Activated T-cell treated with anti-CD3 and anti-CD28 coated beads, Interleukin-2, amount 50 U/mL, for 4 hours (primary cell): ENCODE data around the gene TM4SF1. TPM values are rescaled to one million over a fixed set of nuclear protein-coding genes. Genes with fewer than 3 reads are reported as not detected.
"Not testable (repeated sequence)": the region's sequence is repeated elsewhere in the genome, so short reads cannot be mapped to it uniquely, and the experiment has no call there.

Source experiments
- ATAC-seq, 2 donors: fragments of 200-7000 bp; cut with Tn5 transposase; one replicate each; pipeline ENCODE4 v1.10.0; 2021
- DNase-seq: peaks from one replicate; pipeline ENCODE4 v3.0.0-alpha.2; 2020
- H3K27me3 Mint-ChIP-seq: one replicate; pipeline ENCODE4 v1.8.0; 2021; ENCODE audit warnings: low read depth, mixed read lengths
- H3K36me3 Mint-ChIP-seq: one replicate; pipeline ENCODE4 v1.8.0; 2022; ENCODE audit warnings: mixed read lengths; ENCODE audit not compliant: insufficient read depth
- H3K4me1 Mint-ChIP-seq: one replicate; pipeline ENCODE4 v1.8.0; 2021; ENCODE audit warnings: low read depth, mixed read lengths
- H3K4me3 Mint-ChIP-seq: one replicate; pipeline ENCODE4 v1.8.0; 2021; ENCODE audit warnings: mild to moderate bottlenecking, moderate library complexity, mixed read lengths
- H3K9me3 Mint-ChIP-seq: one replicate; pipeline ENCODE4 v1.8.0; 2021; ENCODE audit warnings: mixed read lengths
- total RNA-seq, 3 donors: library from RNA; stranded (reverse); gene quantifications; one replicate each; pipeline ENCODE4 v1.2.1, GENCODE V29; 2021

The TM4SF1 gene
- total RNA-seq, 3 donors from 2014 or later: 0.22 to 1.3 (median 0.37) TPM

DNA sequence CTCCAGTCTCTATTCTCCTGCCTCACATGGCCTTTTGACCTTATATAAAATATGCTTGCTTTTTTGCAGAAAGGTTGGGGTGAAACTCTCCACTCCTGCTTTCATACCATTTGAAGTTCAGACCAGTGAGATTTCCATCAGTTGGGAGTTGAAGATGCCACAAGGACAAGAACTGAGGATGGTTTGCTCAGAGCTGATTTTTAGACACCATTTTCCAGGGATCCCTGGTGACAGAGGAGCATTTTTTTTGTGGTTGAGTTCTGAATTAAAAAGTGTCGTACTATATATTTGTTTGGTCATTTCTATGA lies 8.8 kb upstream of the TM4SF1 start:
- Mint-ChIP-seq H3K36me3 (no peaks in the 10 kb centered on the region), H3K4me1 (no peaks in the 10 kb centered on the region), H3K4me3 (no peak overlapping the region), H3K9me3 (no peaks in the 10 kb centered on the region), H3K27me3 (no peaks in the 10 kb centered on the region)
- DNase-seq: no peak
- no peak for ATAC-seq

- Mint-ChIP-seq H3K27me3 (no peaks in the 10 kb centered on the region), H3K4me1 (no peaks in the 10 kb centered on the region), H3K36me3 (no peaks in the 10 kb centered on the region), H3K9me3 (no peaks in the 10 kb centered on the region), H3K4me3 (no peak overlapping the region)
- ATAC-seq: no peak
- DNase-seq: no peak
Observed at GRCh38 chr3:149385617-149386298, 8.3 kb upstream of the TM4SF1 start.

GRCh38 chr3:149384911-149385321 lies 7.5 kb upstream of the TM4SF1 start:
- ATAC-seq: no peak
- no peak for DNase-seq
- no peaks in the 10 kb centered on the region for H3K27me3 Mint-ChIP-seq
- H3K4me3 Mint-ChIP-seq: no peak overlapping the region
- H3K36me3 Mint-ChIP-seq: no peaks in the 10 kb centered on the region
- H3K9me3 Mint-ChIP-seq: no peaks in the 10 kb centered on the region
- H3K4me1 Mint-ChIP-seq: no peaks in the 10 kb centered on the region

DNA sequence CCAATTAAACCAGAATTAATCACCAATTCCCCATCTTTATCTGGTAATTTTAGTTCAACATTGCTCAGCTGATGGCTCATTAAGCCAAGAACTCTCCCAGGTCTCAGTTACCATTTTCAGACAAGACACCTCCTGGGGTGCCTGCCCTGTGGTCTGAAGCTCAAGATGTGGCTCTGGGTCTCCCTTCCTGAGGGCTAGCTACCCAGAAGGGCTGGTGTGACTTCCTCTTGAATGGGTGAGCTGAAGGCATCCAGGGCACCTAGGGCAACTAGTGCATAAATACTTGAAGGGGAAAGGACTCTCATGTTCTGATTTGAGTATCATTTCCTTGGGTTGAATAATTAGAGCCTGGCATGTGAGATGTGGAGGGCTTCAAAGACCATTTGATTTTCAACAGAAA lies 6.7 kb upstream of the TM4SF1 start:
- Mint-ChIP-seq H3K27me3 (no peaks in the 10 kb centered on the region), H3K4me3 (no peak overlapping the region), H3K36me3 (no peaks in the 10 kb centered on the region), H3K4me1 (no peaks in the 10 kb centered on the region), H3K9me3 (no peaks in the 10 kb centered on the region)
- ATAC-seq (no peak), DNase-seq (no peak)

- Mint-ChIP-seq H3K36me3 (no peaks in the 10 kb centered on the region), H3K4me1 (no peaks in the 10 kb centered on the region), H3K9me3 (no peaks in the 10 kb centered on the region), H3K4me3 (no peak overlapping the region), H3K27me3 (peaks cover 2% of the 10 kb centered on the region)
- DNase-seq (no peak), ATAC-seq (no peak)
Observed at GRCh38 chr3:149383703-149384102, 6.3 kb upstream of the TM4SF1 start.

- Mint-ChIP-seq H3K27me3 (peaks cover 5% of the 10 kb centered on the region), H3K36me3 (no peaks in the 10 kb centered on the region)
- DNase-seq: no peak
Observed at GRCh38 chr3:149382518-149382917, 5.1 kb upstream of the TM4SF1 start.

DNA sequence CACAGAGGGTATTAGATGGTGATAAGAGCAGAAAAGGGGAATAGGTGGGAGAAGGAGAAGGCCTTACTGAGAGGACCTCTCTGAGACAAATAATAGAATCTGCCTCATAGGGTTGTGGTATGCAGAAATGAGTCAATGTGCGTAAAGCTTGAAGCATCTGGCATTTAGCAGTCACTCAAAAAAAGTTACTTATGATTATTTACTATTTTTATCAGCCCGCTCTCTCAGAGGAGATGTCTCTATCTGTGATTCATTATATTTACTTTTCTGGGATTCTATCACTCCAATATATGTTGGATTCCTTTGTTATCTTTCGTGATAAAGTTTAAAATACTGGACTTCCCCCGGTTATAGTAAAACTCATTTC lies 4.6 kb upstream of the TM4SF1 start:
- H3K9me3 Mint-ChIP-seq: no peaks in the 10 kb centered on the region
- H3K4me1 Mint-ChIP-seq: no peaks in the 10 kb centered on the region

More at GRCh38 chr3:149382518-149382917, 5.1 kb upstream of the TM4SF1 start:
- no peak for ATAC-seq
- H3K4me3 Mint-ChIP-seq: no peak overlapping the region
- no peaks in the 10 kb centered on the region for H3K9me3 Mint-ChIP-seq
- H3K4me1 Mint-ChIP-seq: no peaks in the 10 kb centered on the region

DNA sequence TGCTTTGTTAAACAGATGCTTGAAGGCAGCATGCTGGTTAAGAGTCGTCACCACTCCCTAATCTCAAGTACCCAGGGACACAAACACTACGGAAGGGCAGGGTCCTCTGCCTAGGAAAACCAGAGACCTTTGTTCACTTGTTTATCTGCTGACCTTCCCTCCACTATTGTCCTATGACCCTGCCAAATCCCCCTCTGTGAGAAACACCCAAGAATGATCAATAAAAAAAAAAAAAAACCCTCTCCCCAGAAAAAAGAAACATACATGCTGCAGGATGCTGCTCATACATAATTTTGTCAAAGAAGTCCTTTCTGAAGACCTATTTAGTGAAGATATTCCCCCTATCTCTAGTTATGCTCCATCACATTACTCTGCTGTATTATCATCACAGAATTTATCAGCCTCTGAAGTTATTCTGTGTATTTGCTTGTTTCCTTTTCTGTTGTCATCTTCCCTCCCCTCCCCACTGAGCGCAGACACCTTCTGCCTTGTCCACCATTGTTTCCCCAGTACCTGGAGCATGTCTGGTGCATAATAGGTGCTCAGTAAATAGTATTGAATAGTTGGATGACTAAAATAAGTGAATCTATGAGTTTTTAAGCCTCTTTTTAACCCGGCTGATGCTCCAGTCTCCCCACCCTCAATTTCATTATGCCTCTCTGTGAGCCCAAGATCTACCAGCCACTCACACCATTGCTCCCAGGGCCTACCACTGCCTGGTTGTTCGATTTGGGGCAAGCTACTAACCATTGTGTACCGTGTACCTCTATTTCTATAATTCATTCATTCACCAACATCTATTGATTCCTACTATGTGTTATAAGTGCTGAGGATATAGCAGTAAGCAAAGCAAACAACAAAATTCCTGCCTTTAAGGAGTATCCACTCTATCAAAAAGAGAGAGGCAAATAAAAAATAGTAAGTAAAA lies 4.0 kb upstream of the TM4SF1 start:
- H3K4me1 Mint-ChIP-seq: no peaks in the 10 kb centered on the region

More for the DNA sequence above, 4.6 kb upstream of the TM4SF1 start:
- no peak for ATAC-seq
- Mint-ChIP-seq H3K27me3 (peaks cover 6% of the 10 kb centered on the region), H3K36me3 (no peaks in the 10 kb centered on the region), H3K4me3 (no peak overlapping the region)
- no peak for DNase-seq

GRCh38 chr3:149380220-149380619 lies 2.8 kb upstream of the TM4SF1 start:
- not testable (repeated sequence) for H3K9me3 Mint-ChIP-seq, ATAC-seq, H3K4me1 Mint-ChIP-seq, DNase-seq, H3K4me3 Mint-ChIP-seq, H3K36me3 Mint-ChIP-seq, H3K27me3 Mint-ChIP-seq

More for the DNA sequence above, 4.0 kb upstream of the TM4SF1 start:
- H3K36me3 Mint-ChIP-seq: no peaks in the 10 kb centered on the region
- no peak for ATAC-seq
- H3K9me3 Mint-ChIP-seq: no peaks in the 10 kb centered on the region
- no peak overlapping the region for H3K4me3 Mint-ChIP-seq
- no peak for DNase-seq
- peaks cover 6% of the 10 kb centered on the region for H3K27me3 Mint-ChIP-seq

- Mint-ChIP-seq H3K36me3 (no peaks in the 10 kb centered on the region), H3K4me1 (no peaks in the 10 kb centered on the region), H3K27me3 (peaks cover 6% of the 10 kb centered on the region), H3K4me3 (no peak overlapping the region), H3K9me3 (no peaks in the 10 kb centered on the region)
- DNase-seq (no peak), ATAC-seq (no peak)
Observed at GRCh38 chr3:149378478-149379309, 1.2 kb upstream of the TM4SF1 start.

GRCh38 chr3:149376718-149377407 lies 586 bp downstream of the TM4SF1 start:
- H3K27me3 Mint-ChIP-seq: peaks cover 6% of the 10 kb centered on the region
- H3K4me1 Mint-ChIP-seq: no peaks in the 10 kb centered on the region
- DNase-seq: no peak
- no peaks in the 10 kb centered on the region for H3K36me3 Mint-ChIP-seq
- no peaks in the 10 kb centered on the region for H3K9me3 Mint-ChIP-seq
- no peak for ATAC-seq
- no peak overlapping the region for H3K4me3 Mint-ChIP-seq

GRCh38 chr3:149375501-149376196 lies 1.8 kb downstream of the TM4SF1 start:
- no peaks in the 10 kb centered on the region for H3K4me1 Mint-ChIP-seq
- H3K4me3 Mint-ChIP-seq: no peak overlapping the region
- no peaks in the 10 kb centered on the region for H3K36me3 Mint-ChIP-seq
- no peaks in the 10 kb centered on the region for H3K9me3 Mint-ChIP-seq
- no peak for DNase-seq
- peaks cover 10% of the 10 kb centered on the region for H3K27me3 Mint-ChIP-seq
- no peak for ATAC-seq

GRCh38 chr3:149374793-149375500 lies 2.5 kb downstream of the TM4SF1 start:
- Mint-ChIP-seq H3K27me3 (peaks cover 10% of the 10 kb centered on the region), H3K4me1 (no peaks in the 10 kb centered on the region), H3K4me3 (no peak overlapping the region), H3K9me3 (no peaks in the 10 kb centered on the region), H3K36me3 (no peaks in the 10 kb centered on the region)
- ATAC-seq: no peak
- DNase-seq: no peak
